ENCODE measurements around the gene OR1F1.
"Not testable (repeated sequence)": the region's sequence is repeated elsewhere in the genome, so short reads cannot be mapped to it uniquely, and the experiment has no call there.

OR1F1 gene

GRCh38 chr16:3187798-3188674, at the start of gene OR1F1:
Gene OR1F1 (plus strand): TSS chr16:3188204.
- DNase-seq = peak; percentile 89

- DNase-seq = no peak
Observed at GRCh38 chr16:3138342-3138741, 49.7 kb upstream of the OR1F1 start.

GRCh38 chr16:3138823-3139426, 49.1 kb upstream of the OR1F1 start:
- no peak for DNase-seq

GRCh38 chr16:3139561-3139960, 48.4 kb upstream of the OR1F1 start:
- DNase-seq = not testable (repeated sequence)

GRCh38 chr16:3140603-3141427, 47.2 kb upstream of the OR1F1 start:
- DNase-seq = no peak

- DNase-seq = no peak
Observed at GRCh38 chr16:3141781-3142311, 46.2 kb upstream of the OR1F1 start.

GRCh38 chr16:3142327-3142726, 45.7 kb upstream of the OR1F1 start:
- DNase-seq = no peak

GRCh38 chr16:3142770-3143169, 45.2 kb upstream of the OR1F1 start:
- DNase-seq = no peak

- no peak for DNase-seq
Observed at GRCh38 chr16:3143189-3143588, 44.8 kb upstream of the OR1F1 start.

- DNase-seq = no peak
Observed at GRCh38 chr16:3143598-3144320, 44.2 kb upstream of the OR1F1 start.

- no peak for DNase-seq
Observed at GRCh38 chr16:3144321-3144983, 43.6 kb upstream of the OR1F1 start.

- no peak for DNase-seq
Observed at GRCh38 chr16:3145151-3145550, 42.9 kb upstream of the OR1F1 start.

GRCh38 chr16:3145660-3146059, 42.3 kb upstream of the OR1F1 start:
- DNase-seq = no peak

GRCh38 chr16:3147046-3147756, 40.8 kb upstream of the OR1F1 start:
- no peak for DNase-seq

- DNase-seq = no peak
Observed at GRCh38 chr16:3147757-3148104, 40.3 kb upstream of the OR1F1 start.

- DNase-seq = no peak
Observed at GRCh38 chr16:3148256-3149192, 39.5 kb upstream of the OR1F1 start.

- DNase-seq = no peak
Observed at GRCh38 chr16:3149193-3149530, 38.8 kb upstream of the OR1F1 start.

GRCh38 chr16:3149630-3150345, 38.2 kb upstream of the OR1F1 start:
- peak; percentile 71 for DNase-seq

- DNase-seq = peak; percentile 99
Observed at GRCh38 chr16:3150346-3151218, 37.4 kb upstream of the OR1F1 start.
